CD4-positive, alpha-beta T cell treated with Interleukin-6 at 100 ng/mL for 8 hours (primary cell): ENCODE data around the gene CPA3.

Experiments
- DNase-seq: peaks from one replicate; pipeline ENCODE4 v3.0.0-alpha.2; 2020; ENCODE audit warnings: mixed read lengths, low spot score

CPA3 gene

GRCh38 chr3:148922467-148922866 lies 57.4 kb downstream of the CPA3 start:
- no peak for DNase-seq

GRCh38 chr3:148923592-148923991 lies 58.5 kb downstream of the CPA3 start:
- no peak for DNase-seq

- DNase-seq: no peak
These were observed 59.5 kb downstream of the CPA3 start for GRCh38 chr3:148924562-148924961.

- DNase-seq: no peak
These were observed 60.7 kb downstream of the CPA3 start for GRCh38 chr3:148925845-148926244.

- DNase-seq: no peak
These were observed 65.7 kb downstream of the CPA3 start for GRCh38 chr3:148930752-148931151.

GRCh38 chr3:148931574-148931973 lies 66.5 kb downstream of the CPA3 start:
- no peak for DNase-seq

GRCh38 chr3:148932972-148933371 lies 67.9 kb downstream of the CPA3 start:
- DNase-seq: no peak

GRCh38 chr3:148937467-148938255 lies 72.6 kb downstream of the CPA3 start:
- DNase-seq: no peak

- DNase-seq: no peak
These were observed 73.2 kb downstream of the CPA3 start for GRCh38 chr3:148938306-148938705.

- DNase-seq: no peak
These were observed 73.8 kb downstream of the CPA3 start for GRCh38 chr3:148938936-148939335.

GRCh38 chr3:148940983-148941382 lies 75.9 kb downstream of the CPA3 start:
- no peak for DNase-seq

- DNase-seq: peak; percentile 40
These were observed 78.6 kb downstream of the CPA3 start for GRCh38 chr3:148943506-148944205.

- DNase-seq: no peak
These were observed 80.0 kb downstream of the CPA3 start for GRCh38 chr3:148945116-148945515.
